GM04503 (cell line): ENCODE measurements around the gene PRPF19.

ENCODE experiments used
- DNase-seq: peaks from one replicate; pipeline ENCODE4 v3.0.0-alpha.2; 2012; ENCODE audit warnings: low read depth

Gene PRPF19

GRCh38 chr11:60905551-60906113, 753 bp downstream of the PRPF19 start:
- DNase-seq, result no peak

- no peak for DNase-seq
Observed at GRCh38 chr11:60905047-60905446, 1.3 kb downstream of the PRPF19 start.

GRCh38 chr11:60902625-60903024, 3.8 kb downstream of the PRPF19 start:
- DNase-seq, result no peak

GRCh38 chr11:60900673-60901404, 5.5 kb downstream of the PRPF19 start:
- DNase-seq, result no peak

- DNase-seq, result no peak
Observed at GRCh38 chr11:60899977-60900376, 6.4 kb downstream of the PRPF19 start.

- no peak for DNase-seq
Observed at GRCh38 chr11:60899046-60899936, 7.1 kb downstream of the PRPF19 start.

GRCh38 chr11:60897496-60897895, 8.9 kb downstream of the PRPF19 start:
- DNase-seq, result no peak

GRCh38 chr11:60895687-60896086, 10.7 kb downstream of the PRPF19 start:
- no peak for DNase-seq

GRCh38 chr11:60891103-60891741, 15.2 kb downstream of the PRPF19 start:
- no peak for DNase-seq

- no peak for DNase-seq
Observed at GRCh38 chr11:60890696-60891095, 15.7 kb downstream of the PRPF19 start.

- DNase-seq, result no peak
Observed at GRCh38 chr11:60889869-60890311, 16.5 kb downstream of the PRPF19 start.

GRCh38 chr11:60887556-60887955, 18.8 kb downstream of the PRPF19 start:
- no peak for DNase-seq

GRCh38 chr11:60880643-60881282, 25.6 kb downstream of the PRPF19 start:
- DNase-seq, result no peak

- DNase-seq, result no peak
Observed at GRCh38 chr11:60879971-60880588, 26.3 kb downstream of the PRPF19 start.

GRCh38 chr11:60879104-60879503, 27.3 kb downstream of the PRPF19 start:
- no peak for DNase-seq

GRCh38 chr11:60878245-60879101, 27.9 kb downstream of the PRPF19 start:
- DNase-seq, result no peak

- DNase-seq, result no peak
Observed at GRCh38 chr11:60876168-60876485, 30.3 kb downstream of the PRPF19 start.

- DNase-seq, result no peak
Observed at GRCh38 chr11:60875366-60876167, 30.8 kb downstream of the PRPF19 start.
